ENCODE measurements around the gene WDR7. TPM values are rescaled to one million over a fixed set of nuclear protein-coding genes. Genes with fewer than 3 reads are reported as not detected.

WDR7 gene
- total RNA-seq, 4 donors from 2014 or later = 9.4 to 26.1 (median 19.2) TPM

DNA sequence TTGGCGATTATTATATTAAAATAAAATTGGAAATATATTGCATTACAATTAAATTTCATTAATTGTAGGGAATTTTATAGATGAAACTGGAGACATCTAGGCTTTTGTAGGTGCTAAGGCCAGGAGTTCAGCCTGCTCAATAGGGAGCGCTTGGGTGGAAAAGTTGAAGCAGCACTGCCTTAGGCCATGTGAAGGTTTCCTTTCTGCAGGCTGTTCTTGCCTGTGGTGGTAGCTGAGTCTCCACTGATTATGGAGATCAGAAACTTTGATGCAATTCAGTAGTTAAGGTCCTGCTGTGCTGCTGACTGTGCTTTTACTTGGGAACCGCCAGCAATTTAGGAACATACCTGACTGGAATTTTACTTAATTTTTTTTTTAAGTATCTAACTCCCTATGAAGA lies 315.9 kb downstream of the WDR7 start:
- WGBS, 2 donors = 88 to 93% methylated on average over 3 of the region's 3 CpGs
- Histone ChIP-seq H3K4me3 (no peak overlapping the region), H3K9me3 (no peaks in the 10 kb centered on the region), H3K27ac (no peak overlapping the region), H3K4me1 (no peaks in the 10 kb centered on the region), H3K36me3 (peaks cover 0 to 5% (median 0%) of the 10 kb centered on the region in 3 donors), H3K27me3 (no peaks in the 10 kb centered on the region)
- intact Hi-C loops (cut with DNase I) = no loop called here
- TF ChIP-seq POLR2A (IDR thresholded peaks at IDR 0.05) = no peak
- TF ChIP-seq, protein P1, sequence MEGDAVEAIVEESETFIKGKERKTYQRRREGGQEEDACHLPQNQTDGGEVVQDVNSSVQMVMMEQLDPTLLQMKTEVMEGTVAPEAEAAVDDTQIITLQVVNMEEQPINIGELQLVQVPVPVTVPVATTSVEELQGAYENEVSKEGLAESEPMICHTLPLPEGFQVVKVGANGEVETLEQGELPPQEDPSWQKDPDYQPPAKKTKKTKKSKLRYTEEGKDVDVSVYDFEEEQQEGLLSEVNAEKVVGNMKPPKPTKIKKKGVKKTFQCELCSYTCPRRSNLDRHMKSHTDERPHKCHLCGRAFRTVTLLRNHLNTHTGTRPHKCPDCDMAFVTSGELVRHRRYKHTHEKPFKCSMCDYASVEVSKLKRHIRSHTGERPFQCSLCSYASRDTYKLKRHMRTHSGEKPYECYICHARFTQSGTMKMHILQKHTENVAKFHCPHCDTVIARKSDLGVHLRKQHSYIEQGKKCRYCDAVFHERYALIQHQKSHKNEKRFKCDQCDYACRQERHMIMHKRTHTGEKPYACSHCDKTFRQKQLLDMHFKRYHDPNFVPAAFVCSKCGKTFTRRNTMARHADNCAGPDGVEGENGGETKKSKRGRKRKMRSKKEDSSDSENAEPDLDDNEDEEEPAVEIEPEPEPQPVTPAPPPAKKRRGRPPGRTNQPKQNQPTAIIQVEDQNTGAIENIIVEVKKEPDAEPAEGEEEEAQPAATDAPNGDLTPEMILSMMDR (IDR thresholded peaks at IDR 0.05) = no peak
- no peak for DNase-seq

DNA sequence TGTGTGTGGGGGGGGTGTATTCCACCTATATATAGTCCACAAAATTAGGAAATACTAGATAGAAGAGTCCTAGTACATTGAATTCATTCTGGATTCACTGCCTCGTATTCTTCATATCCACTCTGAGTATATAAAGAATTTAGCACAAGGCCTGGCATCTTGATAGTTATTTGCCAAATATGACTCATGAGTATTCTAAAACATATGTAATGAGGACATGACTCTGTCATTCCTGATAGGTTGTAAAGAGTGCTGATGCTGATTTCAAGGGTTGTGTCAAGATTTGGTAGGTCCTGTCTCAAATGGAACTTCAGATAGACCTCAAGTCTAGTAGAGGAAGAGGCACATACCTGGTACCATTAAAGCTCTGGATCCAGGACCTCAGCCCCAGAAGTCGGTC lies 322.3 kb downstream of the WDR7 start:
- Histone ChIP-seq H3K36me3 (peaks cover 0 to 9% (median 0%) of the 10 kb centered on the region in 3 donors), H3K9me3 (no peaks in the 10 kb centered on the region), H3K27me3 (no peaks in the 10 kb centered on the region), H3K27ac (no peak overlapping the region), H3K4me3 (no peak overlapping the region), H3K4me1 (no peaks in the 10 kb centered on the region)
- 82 to 98% methylated on average over 2 of the region's 2 CpGs for WGBS, 2 donors
- intact Hi-C loops (cut with DNase I) = no loop called here
- TF ChIP-seq POLR2A (IDR thresholded peaks at IDR 0.05) = no peak
- TF ChIP-seq, protein P1 (IDR thresholded peaks at IDR 0.05) = no peak
- DNase-seq = no peak

DNA sequence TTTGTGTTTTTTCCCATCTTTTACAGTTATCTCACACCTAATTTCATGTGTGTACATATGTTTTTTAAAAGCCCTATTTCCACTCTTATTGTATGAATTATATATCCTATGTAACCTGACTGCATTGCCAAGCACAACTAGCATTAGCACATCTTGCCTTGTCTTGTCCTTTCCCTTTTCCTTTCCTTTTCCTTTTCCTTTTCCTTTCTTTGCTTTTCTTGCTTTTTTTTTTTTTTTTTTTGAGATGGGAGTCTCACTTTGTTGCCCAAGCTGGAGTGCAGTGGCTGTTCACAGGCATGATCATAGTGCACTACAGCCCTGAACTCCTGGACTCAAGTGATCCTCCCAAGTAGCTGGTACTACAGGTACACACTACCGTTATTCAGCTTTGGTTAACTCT lies 323.0 kb downstream of the WDR7 start:
- no peak for DNase-seq
- TF ChIP-seq, protein P1 (IDR thresholded peaks at IDR 0.05) = no peak
- no peak for TF ChIP-seq POLR2A (IDR thresholded peaks at IDR 0.05)
- Histone ChIP-seq H3K36me3 (peaks cover 0 to 9% (median 0%) of the 10 kb centered on the region in 3 donors), H3K27ac (no peak overlapping the region), H3K4me3 (no peak overlapping the region), H3K27me3 (no peaks in the 10 kb centered on the region), H3K4me1 (no peaks in the 10 kb centered on the region), H3K9me3 (no peaks in the 10 kb centered on the region)
- 86 to 100% methylated on average over 1 of the region's 1 CpG for WGBS, 2 donors
- intact Hi-C loops (cut with DNase I) = no loop called here

DNA sequence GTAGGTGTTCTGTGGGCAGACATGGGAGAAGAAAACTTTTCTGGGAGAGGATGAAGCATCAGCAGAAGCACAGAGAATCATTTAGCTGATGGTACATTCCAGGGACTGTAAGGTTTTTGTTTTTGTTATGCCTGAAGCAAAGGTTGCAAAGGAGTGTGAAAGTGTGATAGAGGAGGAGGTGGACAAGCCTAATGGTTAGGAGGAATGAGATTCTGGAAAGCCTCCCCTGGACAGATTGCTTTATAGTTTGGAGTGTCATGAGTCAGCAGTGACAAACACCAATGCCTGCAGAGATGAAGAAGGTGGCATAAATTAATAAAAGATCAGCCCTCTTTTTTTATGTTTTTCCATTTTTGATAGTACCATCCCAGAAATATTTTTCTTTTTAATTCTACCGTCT lies 324.1 kb downstream of the WDR7 start:
- H3K27me3 ChIP-seq = no peaks in the 10 kb centered on the region
- TF ChIP-seq, protein P1 (IDR thresholded peaks at IDR 0.05) = no peak
- no peak for TF ChIP-seq POLR2A (IDR thresholded peaks at IDR 0.05)
- no peaks in the 10 kb centered on the region for H3K4me1 ChIP-seq
- H3K27ac ChIP-seq = no peak overlapping the region
- H3K4me3 ChIP-seq = no peak overlapping the region
- H3K9me3 ChIP-seq = no peaks in the 10 kb centered on the region
- DNase-seq = no peak
- H3K36me3 ChIP-seq = peaks cover 0 to 9% (median 0%) of the 10 kb centered on the region in 3 donors
- 91 to 94% methylated on average over 1 of the region's 1 CpG for WGBS, 2 donors
- intact Hi-C loops (cut with DNase I) = no loop called here

DNA sequence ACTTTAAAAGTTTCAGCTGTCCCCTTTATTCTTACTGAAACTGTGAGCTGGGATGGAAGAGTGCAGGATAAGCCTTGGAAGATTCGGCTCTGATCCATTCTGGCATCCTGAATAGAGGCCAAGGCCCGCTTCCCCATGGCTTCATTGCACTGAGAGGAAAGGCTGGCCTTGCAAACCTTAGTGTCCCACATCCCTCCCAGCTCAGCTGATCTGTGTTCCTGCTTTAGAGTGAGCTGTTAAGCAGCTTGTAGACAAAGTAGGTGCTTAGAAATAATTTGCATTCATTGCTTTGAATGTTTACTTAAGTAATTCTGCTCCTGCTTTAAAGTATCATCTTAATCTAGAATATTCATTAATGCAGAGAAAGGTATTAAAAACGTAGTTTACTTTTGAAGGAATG lies 326.1 kb downstream of the WDR7 start:
- DNase-seq = no peak
- H3K4me1 ChIP-seq = no peaks in the 10 kb centered on the region
- 73 to 89% methylated on average over 3 of the region's 3 CpGs for WGBS, 2 donors
- no peak overlapping the region for H3K27ac ChIP-seq
- intact Hi-C loops (cut with DNase I) = no loop called here
- H3K9me3 ChIP-seq = no peaks in the 10 kb centered on the region
- H3K4me3 ChIP-seq = no peak overlapping the region
- TF ChIP-seq, protein P1 (IDR thresholded peaks at IDR 0.05) = no peak
- TF ChIP-seq POLR2A (IDR thresholded peaks at IDR 0.05) = no peak
- H3K27me3 ChIP-seq = no peaks in the 10 kb centered on the region
- peaks cover 0 to 4% (median 0%) of the 10 kb centered on the region in 3 donors for H3K36me3 ChIP-seq

All from esophagus squamous epithelium (tissue), 5 donors.